ENCODE results near the gene ATL2.
A peak's percentile ranks its signal among the peaks of the same experiment; 100 is the strongest.
"Not testable (repeated sequence)": the region's sequence is repeated elsewhere in the genome, so short reads cannot be mapped to it uniquely, and the experiment has no call there.

ATL2 gene

GRCh38 chr2:38266382-38267061, 110.6 kb downstream of the ATL2 start:
- Mint-ChIP-seq H3K4me3 (no peak overlapping the region), H3K4me1 (no peaks in the 10 kb centered on the region), H3K9me3 (peaks cover 6% of the 10 kb centered on the region), H3K27me3 (peaks cover 6% of the 10 kb centered on the region), H3K36me3 (no peaks in the 10 kb centered on the region), H3K27ac (no peak overlapping the region)
- DNase-seq (ENCODE audit: low spot score in 2 of 2) = no peak
- no peak for ATAC-seq (ENCODE audit: low read depth)

GRCh38 chr2:38265461-38265860, 111.6 kb downstream of the ATL2 start:
- peaks cover 6% of the 10 kb centered on the region for H3K9me3 Mint-ChIP-seq
- DNase-seq (ENCODE audit: low spot score in 2 of 2) (no peak), ATAC-seq (ENCODE audit: low read depth) (no peak)
- H3K27me3 Mint-ChIP-seq = peaks cover 9% of the 10 kb centered on the region
- no peak overlapping the region for H3K27ac Mint-ChIP-seq
- H3K4me3 Mint-ChIP-seq = no peak overlapping the region
- peaks cover 4% of the 10 kb centered on the region for H3K4me1 Mint-ChIP-seq
- H3K36me3 Mint-ChIP-seq = no peaks in the 10 kb centered on the region

- Mint-ChIP-seq H3K4me3 (no peak overlapping the region), H3K36me3 (no peaks in the 10 kb centered on the region), H3K9me3 (peaks cover 6% of the 10 kb centered on the region), H3K4me1 (peaks cover 6% of the 10 kb centered on the region), H3K27me3 (peaks cover 9% of the 10 kb centered on the region), H3K27ac (no peak overlapping the region)
- DNase-seq (ENCODE audit: low spot score in 2 of 2) (no peak), ATAC-seq (ENCODE audit: low read depth) (no peak)
Measured at GRCh38 chr2:38264396-38265221, 112.5 kb downstream of the ATL2 start.

- Mint-ChIP-seq H3K9me3 (peaks cover 6% of the 10 kb centered on the region), H3K4me3 (no peak overlapping the region), H3K27me3 (peaks cover 9% of the 10 kb centered on the region), H3K27ac (no peak overlapping the region), H3K4me1 (peaks cover 6% of the 10 kb centered on the region), H3K36me3 (no peaks in the 10 kb centered on the region)
- ATAC-seq (ENCODE audit: low read depth) (no peak), DNase-seq (ENCODE audit: low spot score in 2 of 2) (no peak)
Measured at GRCh38 chr2:38263293-38263692, 113.8 kb downstream of the ATL2 start.

GRCh38 chr2:38262069-38262871, 114.8 kb downstream of the ATL2 start:
- H3K27ac Mint-ChIP-seq = no peak overlapping the region
- peaks cover 6% of the 10 kb centered on the region for H3K4me1 Mint-ChIP-seq
- peaks cover 6% of the 10 kb centered on the region for H3K9me3 Mint-ChIP-seq
- H3K36me3 Mint-ChIP-seq = no peaks in the 10 kb centered on the region
- no peak for ATAC-seq (ENCODE audit: low read depth)
- no peak for DNase-seq (ENCODE audit: low spot score in 2 of 2)
- no peak overlapping the region for H3K4me3 Mint-ChIP-seq
- H3K27me3 Mint-ChIP-seq = peaks cover 11% of the 10 kb centered on the region

- peaks cover 11% of the 10 kb centered on the region for H3K27me3 Mint-ChIP-seq
- DNase-seq (ENCODE audit: low spot score in 2 of 2) (no peak), ATAC-seq (ENCODE audit: low read depth) (no peak)
- no peak overlapping the region for H3K27ac Mint-ChIP-seq
- H3K4me1 Mint-ChIP-seq = peaks cover 6% of the 10 kb centered on the region
- peaks cover 5% of the 10 kb centered on the region for H3K9me3 Mint-ChIP-seq
- no peaks in the 10 kb centered on the region for H3K36me3 Mint-ChIP-seq
- no peak overlapping the region for H3K4me3 Mint-ChIP-seq
Measured at GRCh38 chr2:38261569-38262068, 115.5 kb downstream of the ATL2 start.

GRCh38 chr2:38260972-38261371, 116.1 kb downstream of the ATL2 start:
- no peak overlapping the region for H3K4me3 Mint-ChIP-seq

GRCh38 chr2:38260469-38260868, 116.6 kb downstream of the ATL2 start:
- no peaks in the 10 kb centered on the region for H3K9me3 Mint-ChIP-seq
- H3K4me1 Mint-ChIP-seq = peaks cover 6% of the 10 kb centered on the region
- H3K36me3 Mint-ChIP-seq = no peaks in the 10 kb centered on the region
- H3K27me3 Mint-ChIP-seq = peaks cover 11% of the 10 kb centered on the region
- H3K4me3 Mint-ChIP-seq = peak overlapping the region; percentile 35
- no peak overlapping the region for H3K27ac Mint-ChIP-seq
- ATAC-seq (ENCODE audit: low read depth) (no peak), DNase-seq (ENCODE audit: low spot score in 2 of 2) (no peak)

More at GRCh38 chr2:38260972-38261371, 116.1 kb downstream of the ATL2 start:
- ATAC-seq (ENCODE audit: low read depth) = no peak
- no peak for DNase-seq (ENCODE audit: low spot score in 2 of 2)
- no peak overlapping the region for H3K27ac Mint-ChIP-seq
- H3K4me1 Mint-ChIP-seq = peaks cover 6% of the 10 kb centered on the region
- no peaks in the 10 kb centered on the region for H3K36me3 Mint-ChIP-seq
- peaks cover 2% of the 10 kb centered on the region for H3K9me3 Mint-ChIP-seq
- H3K27me3 Mint-ChIP-seq = peaks cover 11% of the 10 kb centered on the region

GRCh38 chr2:38259311-38259710, 117.8 kb downstream of the ATL2 start:
- Mint-ChIP-seq H3K9me3 (no peaks in the 10 kb centered on the region), H3K27me3 (peaks cover 11% of the 10 kb centered on the region), H3K27ac (no peak overlapping the region), H3K4me3 (no peak overlapping the region), H3K4me1 (peaks cover 6% of the 10 kb centered on the region), H3K36me3 (no peaks in the 10 kb centered on the region)
- ATAC-seq (ENCODE audit: low read depth) (no peak), DNase-seq (ENCODE audit: low spot score in 2 of 2) (no peak)

- H3K4me3 Mint-ChIP-seq; H3K9me3 Mint-ChIP-seq; H3K36me3 Mint-ChIP-seq; H3K27ac Mint-ChIP-seq; H3K27me3 Mint-ChIP-seq; H3K4me1 Mint-ChIP-seq; DNase-seq (ENCODE audit: low spot score in 2 of 2); ATAC-seq (ENCODE audit: low read depth): not testable (repeated sequence)
Measured at GRCh38 chr2:38257680-38258079, 119.4 kb downstream of the ATL2 start.

- Mint-ChIP-seq H3K36me3 (no peaks in the 10 kb centered on the region), H3K27ac (no peak overlapping the region)
Measured at GRCh38 chr2:38256610-38257009, 120.5 kb downstream of the ATL2 start.

GRCh38 chr2:38255211-38255610, 121.9 kb downstream of the ATL2 start:
- no peaks in the 10 kb centered on the region for H3K9me3 Mint-ChIP-seq
- no peaks in the 10 kb centered on the region for H3K4me1 Mint-ChIP-seq
- no peak for DNase-seq (ENCODE audit: low spot score in 2 of 2)
- peaks cover 2% of the 10 kb centered on the region for H3K27me3 Mint-ChIP-seq
- no peak overlapping the region for H3K4me3 Mint-ChIP-seq
- H3K27ac Mint-ChIP-seq = no peak overlapping the region
- ATAC-seq (ENCODE audit: low read depth) = no peak
- H3K36me3 Mint-ChIP-seq = no peaks in the 10 kb centered on the region

More at GRCh38 chr2:38256610-38257009, 120.5 kb downstream of the ATL2 start:
- ATAC-seq (ENCODE audit: low read depth) = no peak
- DNase-seq (ENCODE audit: low spot score in 2 of 2) = no peak
- Mint-ChIP-seq H3K4me1 (peaks cover 6% of the 10 kb centered on the region), H3K27me3 (peaks cover 6% of the 10 kb centered on the region), H3K9me3 (no peaks in the 10 kb centered on the region), H3K4me3 (no peak overlapping the region)

- Mint-ChIP-seq H3K27ac (no peak overlapping the region), H3K4me1 (no peaks in the 10 kb centered on the region), H3K9me3 (no peaks in the 10 kb centered on the region)
Measured at GRCh38 chr2:38254796-38255195, 122.3 kb downstream of the ATL2 start.

GRCh38 chr2:38251940-38252339, 125.1 kb downstream of the ATL2 start:
- H3K36me3 Mint-ChIP-seq = no peaks in the 10 kb centered on the region
- H3K9me3 Mint-ChIP-seq = no peaks in the 10 kb centered on the region
- H3K27ac Mint-ChIP-seq = no peak overlapping the region
- ATAC-seq (ENCODE audit: low read depth) (no peak), DNase-seq (ENCODE audit: low spot score in 2 of 2) (no peak)
- no peak overlapping the region for H3K4me3 Mint-ChIP-seq
- H3K4me1 Mint-ChIP-seq = no peaks in the 10 kb centered on the region
- peaks cover 2% of the 10 kb centered on the region for H3K27me3 Mint-ChIP-seq

More at GRCh38 chr2:38254796-38255195, 122.3 kb downstream of the ATL2 start:
- no peaks in the 10 kb centered on the region for H3K36me3 Mint-ChIP-seq
- DNase-seq (ENCODE audit: low spot score in 2 of 2) = no peak
- ATAC-seq (ENCODE audit: low read depth) = no peak
- H3K4me3 Mint-ChIP-seq = no peak overlapping the region
- H3K27me3 Mint-ChIP-seq = peaks cover 4% of the 10 kb centered on the region
